ENCODE data around the gene AFF3.

The AFF3 gene

DNA sequence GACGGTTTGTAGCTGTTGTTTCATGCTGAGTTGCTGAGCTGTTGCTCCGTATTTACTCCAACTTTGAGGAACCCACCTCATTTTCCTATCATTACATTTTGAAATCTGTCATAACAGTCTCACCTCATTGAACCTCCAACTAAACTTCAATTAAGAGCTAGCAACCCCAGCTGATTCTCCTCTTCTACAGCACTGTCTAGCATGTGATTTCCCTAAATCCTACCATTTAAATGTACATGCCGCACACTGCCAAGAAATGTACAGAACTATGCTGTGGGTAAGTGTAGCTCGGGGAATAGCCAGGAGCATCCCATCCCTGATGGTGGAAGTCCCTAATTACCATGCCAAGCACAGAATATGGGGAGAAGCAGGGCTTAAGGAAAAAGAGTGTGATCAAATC is 299.9 kb downstream of the AFF3 start:
- Histone ChIP-seq H3F3A (ENCODE audit: control insufficient read depth, insufficient read depth) (no peaks in the 10 kb centered on the region), H3K4me3 (ENCODE audit: low read length) (no peak overlapping the region), H3K79me2 (ENCODE audit: control insufficient read depth, low read length) (no peaks in the 10 kb centered on the region), H3K27me3 (ENCODE audit: control insufficient read depth, low read length) (no peaks in the 10 kb centered on the region), H3K9me2 (replicated peaks; ENCODE audit: control insufficient read depth, low read length) (no peaks in the 10 kb centered on the region), H3K27ac (ENCODE audit: low read depth, low read length) (no peak overlapping the region), H3K4me1 (ENCODE audit: control insufficient read depth, low read length) (peaks cover 4% of the 10 kb centered on the region; the same call in 1 of the 2 replicates), H3K9me3 (ENCODE audit: control insufficient read depth, insufficient read depth, low read length) (no peaks in the 10 kb centered on the region), H3K4me2 (ENCODE audit: low read length) (no peak overlapping the region), H3K36me3 (ENCODE audit: control insufficient read depth, low read length) (no peaks in the 10 kb centered on the region), H4K20me1 (ENCODE audit: control insufficient read depth, insufficient read depth, low read depth, low read length) (no peaks in the 10 kb centered on the region)
- TF ChIP-seq, protein P1, sequence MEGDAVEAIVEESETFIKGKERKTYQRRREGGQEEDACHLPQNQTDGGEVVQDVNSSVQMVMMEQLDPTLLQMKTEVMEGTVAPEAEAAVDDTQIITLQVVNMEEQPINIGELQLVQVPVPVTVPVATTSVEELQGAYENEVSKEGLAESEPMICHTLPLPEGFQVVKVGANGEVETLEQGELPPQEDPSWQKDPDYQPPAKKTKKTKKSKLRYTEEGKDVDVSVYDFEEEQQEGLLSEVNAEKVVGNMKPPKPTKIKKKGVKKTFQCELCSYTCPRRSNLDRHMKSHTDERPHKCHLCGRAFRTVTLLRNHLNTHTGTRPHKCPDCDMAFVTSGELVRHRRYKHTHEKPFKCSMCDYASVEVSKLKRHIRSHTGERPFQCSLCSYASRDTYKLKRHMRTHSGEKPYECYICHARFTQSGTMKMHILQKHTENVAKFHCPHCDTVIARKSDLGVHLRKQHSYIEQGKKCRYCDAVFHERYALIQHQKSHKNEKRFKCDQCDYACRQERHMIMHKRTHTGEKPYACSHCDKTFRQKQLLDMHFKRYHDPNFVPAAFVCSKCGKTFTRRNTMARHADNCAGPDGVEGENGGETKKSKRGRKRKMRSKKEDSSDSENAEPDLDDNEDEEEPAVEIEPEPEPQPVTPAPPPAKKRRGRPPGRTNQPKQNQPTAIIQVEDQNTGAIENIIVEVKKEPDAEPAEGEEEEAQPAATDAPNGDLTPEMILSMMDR (IDR thresholded peaks at IDR 0.05; ENCODE audit: low read depth, low read length, poor library complexity, severe bottlenecking) = no peak
- no peak for TF ChIP-seq EZH2phosphoT487 (IDR thresholded peaks at IDR 0.05; ENCODE audit: borderline replicate concordance, low read length)

DNA sequence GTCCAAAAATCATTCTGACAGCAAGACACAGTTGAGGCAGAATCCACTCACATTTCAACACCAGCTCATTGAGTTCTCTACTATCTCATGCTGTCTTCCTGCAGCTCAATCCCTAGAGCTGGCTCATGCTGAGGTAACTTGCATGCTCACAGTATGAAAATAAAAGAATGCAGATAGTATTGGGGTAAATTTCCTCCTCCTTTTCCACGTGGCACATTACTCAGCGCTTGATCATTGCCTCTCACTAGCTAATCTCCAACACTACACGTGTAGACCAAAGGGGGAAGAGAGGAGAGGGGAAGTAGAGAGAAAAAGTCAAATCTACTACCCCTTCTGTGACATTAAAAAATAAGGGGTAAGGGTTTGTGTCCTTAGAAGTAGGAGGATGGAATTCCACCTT is 300.6 kb downstream of the AFF3 start:
- H4K20me1 ChIP-seq (ENCODE audit: control insufficient read depth, insufficient read depth, low read depth, low read length) = no peaks in the 10 kb centered on the region
- no peaks in the 10 kb centered on the region for H3K79me2 ChIP-seq (ENCODE audit: control insufficient read depth, low read length)
- peaks cover 4% of the 10 kb centered on the region; the same call in 1 of the 2 replicates for H3K4me1 ChIP-seq (ENCODE audit: control insufficient read depth, low read length)
- H3K27me3 ChIP-seq (ENCODE audit: control insufficient read depth, low read length) = no peaks in the 10 kb centered on the region
- TF ChIP-seq, protein P1 (IDR thresholded peaks at IDR 0.05; ENCODE audit: low read depth, low read length, poor library complexity, severe bottlenecking) = no peak
- TF ChIP-seq EZH2phosphoT487 (IDR thresholded peaks at IDR 0.05; ENCODE audit: borderline replicate concordance, low read length) = no peak
- no peak overlapping the region for H3K4me3 ChIP-seq (ENCODE audit: low read length)
- H3K27ac ChIP-seq (ENCODE audit: low read depth, low read length) = no peak overlapping the region
- H3K36me3 ChIP-seq (ENCODE audit: control insufficient read depth, low read length) = peaks cover 2% of the 10 kb centered on the region; the same call in 1 of the 2 replicates
- H3K9me3 ChIP-seq (ENCODE audit: control insufficient read depth, insufficient read depth, low read length) = no peaks in the 10 kb centered on the region
- H3K4me2 ChIP-seq (ENCODE audit: low read length) = no peak overlapping the region
- no peaks in the 10 kb centered on the region for H3K9me2 ChIP-seq (replicated peaks; ENCODE audit: control insufficient read depth, low read length)
- H3F3A ChIP-seq (ENCODE audit: control insufficient read depth, insufficient read depth) = no peaks in the 10 kb centered on the region

DNA sequence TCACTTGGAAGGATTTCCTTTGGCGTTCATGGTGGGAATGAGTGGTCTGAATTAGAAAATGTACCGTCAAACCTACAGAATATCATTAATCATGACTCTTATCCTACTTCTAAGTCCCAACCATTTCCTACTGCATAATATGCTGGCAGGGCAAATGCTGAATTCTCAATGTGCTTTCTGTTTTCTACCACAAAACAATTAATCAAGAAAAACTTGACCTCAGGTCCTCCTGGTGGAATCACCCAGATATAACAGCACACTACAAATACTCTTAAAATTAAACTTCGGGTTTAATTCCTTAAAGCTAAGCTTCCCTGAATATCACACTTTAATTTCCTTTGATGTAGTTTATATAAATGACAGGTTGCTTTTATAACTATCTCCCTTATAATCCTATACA is 301.6 kb downstream of the AFF3 start:
- H3K27ac ChIP-seq (ENCODE audit: low read depth, low read length) = no peak overlapping the region
- H3K9me3 ChIP-seq (ENCODE audit: control insufficient read depth, insufficient read depth, low read length) = no peaks in the 10 kb centered on the region
- TF ChIP-seq EZH2phosphoT487 (IDR thresholded peaks at IDR 0.05; ENCODE audit: borderline replicate concordance, low read length) = no peak
- TF ChIP-seq, protein P1 (IDR thresholded peaks at IDR 0.05; ENCODE audit: low read depth, low read length, poor library complexity, severe bottlenecking) = no peak

More for the DNA sequence above, 301.6 kb downstream of the AFF3 start:
- no peaks in the 10 kb centered on the region for H3K9me2 ChIP-seq (replicated peaks; ENCODE audit: control insufficient read depth, low read length)
- H4K20me1 ChIP-seq (ENCODE audit: control insufficient read depth, insufficient read depth, low read depth, low read length) = no peaks in the 10 kb centered on the region
- H3F3A ChIP-seq (ENCODE audit: control insufficient read depth, insufficient read depth) = no peaks in the 10 kb centered on the region
- H3K27me3 ChIP-seq (ENCODE audit: control insufficient read depth, low read length) = no peaks in the 10 kb centered on the region
- H3K4me3 ChIP-seq (ENCODE audit: low read length) = no peak overlapping the region
- H3K4me2 ChIP-seq (ENCODE audit: low read length) = no peak overlapping the region
- H3K4me1 ChIP-seq (ENCODE audit: control insufficient read depth, low read length) = peaks cover 4% of the 10 kb centered on the region; the same call in 1 of the 2 replicates
- peaks cover 4% of the 10 kb centered on the region; the same call in 1 of the 2 replicates for H3K36me3 ChIP-seq (ENCODE audit: control insufficient read depth, low read length)
- H3K79me2 ChIP-seq (ENCODE audit: control insufficient read depth, low read length) = no peaks in the 10 kb centered on the region
